Left kidney (tissue), 2 donors: ENCODE results near the gene CASD1. TPM values are rescaled to one million over a fixed set of nuclear protein-coding genes. Genes with fewer than 3 reads are reported as not detected.

ENCODE experiments used
- DNase-seq: peaks from one replicate; pipeline ENCODE4 v3.0.0-alpha.2; 2013
- polyA plus RNA-seq: library from polyadenylated mRNA; unstranded; fragments of 120-200 nt; gene quantifications from one replicate; pipeline ENCODE4 v1.2.1, GENCODE V29; 2013; ENCODE audit not compliant: insufficient read length

CASD1 gene
- polyA plus RNA-seq, 1 donor = 63.4 TPM

GRCh38 chr7:94580601-94581000 lies 71.0 kb downstream of the CASD1 start:
- DNase-seq = no peak

- DNase-seq = no peak
Observed at GRCh38 chr7:94584113-94584512, 74.5 kb downstream of the CASD1 start.

GRCh38 chr7:94588075-94588474 lies 78.5 kb downstream of the CASD1 start:
- DNase-seq = no peak

GRCh38 chr7:94590526-94591162 lies 81.0 kb downstream of the CASD1 start:
- DNase-seq = no peak

GRCh38 chr7:94591176-94591575 lies 81.6 kb downstream of the CASD1 start:
- no peak for DNase-seq

- DNase-seq = no peak
Observed at GRCh38 chr7:94594882-94595281, 85.3 kb downstream of the CASD1 start.

GRCh38 chr7:94595717-94596116 lies 86.1 kb downstream of the CASD1 start:
- DNase-seq = no peak

- no peak for DNase-seq
Observed at GRCh38 chr7:94600267-94600666, 90.7 kb downstream of the CASD1 start.

GRCh38 chr7:94602181-94602580 lies 92.6 kb downstream of the CASD1 start:
- no peak for DNase-seq

- no peak for DNase-seq
Observed at GRCh38 chr7:94605031-94605430, 95.4 kb downstream of the CASD1 start.

Other genes with a start within 250 kb of the CASD1 start
- 746 TPM for gene COL1A2, start 114.9 kb upstream of the CASD1 start, polyA plus RNA-seq
- gene SGCE, start 146.3 kb downstream of the CASD1 start, polyA plus RNA-seq = 95.3 TPM